H1 (cell line): ENCODE data around the gene PRKAG1. TPM values are rescaled to one million over a fixed set of nuclear protein-coding genes. Genes with fewer than 3 reads are reported as not detected.
A peak's percentile ranks its signal among the peaks of the same experiment; 100 is the strongest.

ENCODE experiments used
- BCL11A ChIP-seq, 2 experiments: IDR thresholded peaks; one replicate each; pipeline ENCODE4 v1.6.1; 2011; ENCODE audit warnings: low read depth in 2 of 2, low read length in 2 of 2, mild to moderate bottlenecking in 2 of 2
- CTBP2 ChIP-seq: IDR thresholded peaks from 2 replicates; pipeline ENCODE4 v1.7.0; 2011; ENCODE audit warnings: borderline replicate concordance, mild to moderate bottlenecking, moderate library complexity, mixed read lengths, low read length; ENCODE audit not compliant: insufficient read depth, insufficient read length
- NANOG ChIP-seq: IDR thresholded peaks from 2 replicates; pipeline ENCODE4 v1.6.1; 2011; ENCODE audit warnings: low read length, low read depth, mild to moderate bottlenecking, inconsistent platforms; ENCODE audit not compliant: insufficient read depth, poor library complexity, severe bottlenecking
- RAD21 ChIP-seq, 2 experiments: IDR thresholded peaks in 1 of 2; conservative IDR thresholded peaks in 1 of 2; 2 replicates each; pipeline ENCODE4 v1.6.1; 2011; ENCODE audit warnings: low read depth in 2 of 2, low read length in 2 of 2, improper control_type of control experiment in 1 of 2, inconsistent platforms in 1 of 2, mild to moderate bottlenecking in 1 of 2, moderate library complexity in 1 of 2
- RBBP5 ChIP-seq: IDR thresholded peaks from 2 replicates; pipeline ENCODE4 v1.7.1; 2012; ENCODE audit warnings: low read depth, mild to moderate bottlenecking, inconsistent platforms, low read length, moderate library complexity, borderline replicate concordance
- TAF1 ChIP-seq: IDR thresholded peaks from 2 replicates; pipeline ENCODE4 v1.6.1; 2011; ENCODE audit warnings: mild to moderate bottlenecking, low read depth, low read length
- YY1 ChIP-seq: IDR thresholded peaks from 2 replicates; pipeline ENCODE4 v1.6.1; 2011; ENCODE audit warnings: low read depth, mild to moderate bottlenecking, low read length
- polyA plus RNA-seq, 7 experiments: library from polyadenylated mRNA; depleted of rRNA in 3 of 7; stranded (reverse) in 5 of 7; unstranded in 2 of 7; fragments of >200 nt in 5 of 7; fragments of 200-250 nt in 2 of 7; gene quantifications; 1 replicate in 5 of 7; 2 replicates in 1 of 7; 4 replicates in 1 of 7; pipeline versions ENCODE4 v1.2.1 to v1.2.3, GENCODE V29; 2011 to 2013; ENCODE audit warnings: missing spikeins in 2 of 7, mixed read lengths in 2 of 7
- total RNA-seq: library from RNA; stranded (reverse); fragmentation: NEBNext Ultra II Directional; extraction: Animal tissue kit (Norgen Biotek cat#: 25700); gene quantifications from 2 replicates; pipeline ENCODE4 v1.2.1, GENCODE V29; 2021
- TF ChIP-seq, protein P1 (sequence below): fragments of 300-600 bp; sonication (generic); IDR thresholded peaks from 2 replicates; pipeline ENCODE4 v1.7.1; 2012; ENCODE audit warnings: low read length, moderate library complexity, mild to moderate bottlenecking, inconsistent platforms; ENCODE audit not compliant: insufficient replicate concordance

The PRKAG1 gene
- total and polyA plus RNA-seq, 2 of the 8 experiments (the other 6 are each of a cell fraction or from before 2014, with no cell fraction given) = 38.6 to 57.5 TPM

DNA sequence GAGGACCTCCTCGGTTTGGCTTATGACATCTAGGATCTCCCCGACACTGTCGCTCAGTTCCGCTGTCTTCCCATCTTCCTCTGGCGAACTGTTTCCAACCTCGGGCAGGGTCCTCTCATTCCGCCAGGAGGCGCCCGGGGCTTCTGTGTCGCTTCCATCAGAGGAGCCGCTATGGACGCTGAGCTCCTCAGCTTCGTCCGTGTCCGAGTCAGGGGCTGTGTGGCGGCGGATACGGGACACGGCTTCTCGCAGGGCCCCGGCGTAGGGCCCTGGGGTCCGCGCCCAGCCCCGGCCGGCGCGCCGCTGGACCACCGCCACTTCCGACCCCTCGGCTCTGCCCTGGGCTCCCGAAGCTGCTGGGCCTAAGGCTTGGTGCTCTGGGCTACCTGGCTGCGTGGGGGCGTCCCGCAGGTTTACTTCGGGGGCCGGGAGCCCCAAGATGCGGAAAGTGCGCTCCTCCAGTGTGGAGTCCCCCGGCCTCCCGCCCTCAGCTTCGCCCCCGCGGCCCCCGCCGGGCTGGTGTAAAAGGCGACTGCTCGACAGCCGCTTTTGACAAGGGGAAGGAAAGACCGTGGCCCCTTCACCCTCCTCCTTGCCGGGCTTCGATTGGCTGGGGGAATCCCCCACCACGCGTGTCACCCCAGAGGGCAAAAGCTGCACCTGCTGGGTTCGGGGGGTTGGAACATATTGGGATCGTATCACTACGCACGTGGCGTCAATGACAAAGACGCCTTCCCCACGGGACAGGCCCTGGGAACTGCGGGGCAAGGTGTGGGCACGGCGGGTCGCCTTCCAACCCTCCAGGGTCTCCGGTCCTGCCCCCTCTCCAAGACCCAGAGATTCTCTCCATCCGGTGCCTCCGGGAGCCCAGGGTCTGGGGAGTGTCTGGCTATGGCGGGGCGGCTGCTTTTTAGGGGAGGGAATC, 21.5 kb downstream of the PRKAG1 start (continued):
- TF ChIP-seq, protein P1, sequence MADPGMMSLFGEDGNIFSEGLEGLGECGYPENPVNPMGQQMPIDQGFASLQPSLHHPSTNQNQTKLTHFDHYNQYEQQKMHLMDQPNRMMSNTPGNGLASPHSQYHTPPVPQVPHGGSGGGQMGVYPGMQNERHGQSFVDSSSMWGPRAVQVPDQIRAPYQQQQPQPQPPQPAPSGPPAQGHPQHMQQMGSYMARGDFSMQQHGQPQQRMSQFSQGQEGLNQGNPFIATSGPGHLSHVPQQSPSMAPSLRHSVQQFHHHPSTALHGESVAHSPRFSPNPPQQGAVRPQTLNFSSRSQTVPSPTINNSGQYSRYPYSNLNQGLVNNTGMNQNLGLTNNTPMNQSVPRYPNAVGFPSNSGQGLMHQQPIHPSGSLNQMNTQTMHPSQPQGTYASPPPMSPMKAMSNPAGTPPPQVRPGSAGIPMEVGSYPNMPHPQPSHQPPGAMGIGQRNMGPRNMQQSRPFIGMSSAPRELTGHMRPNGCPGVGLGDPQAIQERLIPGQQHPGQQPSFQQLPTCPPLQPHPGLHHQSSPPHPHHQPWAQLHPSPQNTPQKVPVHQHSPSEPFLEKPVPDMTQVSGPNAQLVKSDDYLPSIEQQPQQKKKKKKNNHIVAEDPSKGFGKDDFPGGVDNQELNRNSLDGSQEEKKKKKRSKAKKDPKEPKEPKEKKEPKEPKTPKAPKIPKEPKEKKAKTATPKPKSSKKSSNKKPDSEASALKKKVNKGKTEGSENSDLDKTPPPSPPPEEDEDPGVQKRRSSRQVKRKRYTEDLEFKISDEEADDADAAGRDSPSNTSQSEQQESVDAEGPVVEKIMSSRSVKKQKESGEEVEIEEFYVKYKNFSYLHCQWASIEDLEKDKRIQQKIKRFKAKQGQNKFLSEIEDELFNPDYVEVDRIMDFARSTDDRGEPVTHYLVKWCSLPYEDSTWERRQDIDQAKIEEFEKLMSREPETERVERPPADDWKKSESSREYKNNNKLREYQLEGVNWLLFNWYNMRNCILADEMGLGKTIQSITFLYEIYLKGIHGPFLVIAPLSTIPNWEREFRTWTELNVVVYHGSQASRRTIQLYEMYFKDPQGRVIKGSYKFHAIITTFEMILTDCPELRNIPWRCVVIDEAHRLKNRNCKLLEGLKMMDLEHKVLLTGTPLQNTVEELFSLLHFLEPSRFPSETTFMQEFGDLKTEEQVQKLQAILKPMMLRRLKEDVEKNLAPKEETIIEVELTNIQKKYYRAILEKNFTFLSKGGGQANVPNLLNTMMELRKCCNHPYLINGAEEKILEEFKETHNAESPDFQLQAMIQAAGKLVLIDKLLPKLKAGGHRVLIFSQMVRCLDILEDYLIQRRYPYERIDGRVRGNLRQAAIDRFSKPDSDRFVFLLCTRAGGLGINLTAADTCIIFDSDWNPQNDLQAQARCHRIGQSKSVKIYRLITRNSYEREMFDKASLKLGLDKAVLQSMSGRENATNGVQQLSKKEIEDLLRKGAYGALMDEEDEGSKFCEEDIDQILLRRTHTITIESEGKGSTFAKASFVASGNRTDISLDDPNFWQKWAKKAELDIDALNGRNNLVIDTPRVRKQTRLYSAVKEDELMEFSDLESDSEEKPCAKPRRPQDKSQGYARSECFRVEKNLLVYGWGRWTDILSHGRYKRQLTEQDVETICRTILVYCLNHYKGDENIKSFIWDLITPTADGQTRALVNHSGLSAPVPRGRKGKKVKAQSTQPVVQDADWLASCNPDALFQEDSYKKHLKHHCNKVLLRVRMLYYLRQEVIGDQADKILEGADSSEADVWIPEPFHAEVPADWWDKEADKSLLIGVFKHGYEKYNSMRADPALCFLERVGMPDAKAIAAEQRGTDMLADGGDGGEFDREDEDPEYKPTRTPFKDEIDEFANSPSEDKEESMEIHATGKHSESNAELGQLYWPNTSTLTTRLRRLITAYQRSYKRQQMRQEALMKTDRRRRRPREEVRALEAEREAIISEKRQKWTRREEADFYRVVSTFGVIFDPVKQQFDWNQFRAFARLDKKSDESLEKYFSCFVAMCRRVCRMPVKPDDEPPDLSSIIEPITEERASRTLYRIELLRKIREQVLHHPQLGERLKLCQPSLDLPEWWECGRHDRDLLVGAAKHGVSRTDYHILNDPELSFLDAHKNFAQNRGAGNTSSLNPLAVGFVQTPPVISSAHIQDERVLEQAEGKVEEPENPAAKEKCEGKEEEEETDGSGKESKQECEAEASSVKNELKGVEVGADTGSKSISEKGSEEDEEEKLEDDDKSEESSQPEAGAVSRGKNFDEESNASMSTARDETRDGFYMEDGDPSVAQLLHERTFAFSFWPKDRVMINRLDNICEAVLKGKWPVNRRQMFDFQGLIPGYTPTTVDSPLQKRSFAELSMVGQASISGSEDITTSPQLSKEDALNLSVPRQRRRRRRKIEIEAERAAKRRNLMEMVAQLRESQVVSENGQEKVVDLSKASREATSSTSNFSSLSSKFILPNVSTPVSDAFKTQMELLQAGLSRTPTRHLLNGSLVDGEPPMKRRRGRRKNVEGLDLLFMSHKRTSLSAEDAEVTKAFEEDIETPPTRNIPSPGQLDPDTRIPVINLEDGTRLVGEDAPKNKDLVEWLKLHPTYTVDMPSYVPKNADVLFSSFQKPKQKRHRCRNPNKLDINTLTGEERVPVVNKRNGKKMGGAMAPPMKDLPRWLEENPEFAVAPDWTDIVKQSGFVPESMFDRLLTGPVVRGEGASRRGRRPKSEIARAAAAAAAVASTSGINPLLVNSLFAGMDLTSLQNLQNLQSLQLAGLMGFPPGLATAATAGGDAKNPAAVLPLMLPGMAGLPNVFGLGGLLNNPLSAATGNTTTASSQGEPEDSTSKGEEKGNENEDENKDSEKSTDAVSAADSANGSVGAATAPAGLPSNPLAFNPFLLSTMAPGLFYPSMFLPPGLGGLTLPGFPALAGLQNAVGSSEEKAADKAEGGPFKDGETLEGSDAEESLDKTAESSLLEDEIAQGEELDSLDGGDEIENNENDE = no peak
- TF ChIP-seq CTBP2 (no peak), TAF1 (no peak), YY1 (peak; percentile 73; the same call in 1 of the 2 replicates), RBBP5 (no peak; the same call in 1 of the 2 replicates), RAD21 (IDR thresholded peaks at IDR 0.05 in 1 of 2, conservative IDR thresholded peaks at IDR 0.05 in 1 of 2; ENCODE audit: low read depth in 2 of 2, low read length in 2 of 2) (peak; percentile 45 to 63), BCL11A (IDR thresholded peaks at IDR 0.05; ENCODE audit: low read depth in 2 of 2, low read length in 2 of 2) (no peak), NANOG (no peak)
